SHP77 treated with DMSO at 0.1 percent for 48 hours (cell line): ENCODE data around the gene KRT86.

Experiments
- DNase-seq: peaks from one replicate; lab custom pipeline; 2025; lab: John Stamatoyannopoulos, UW

Gene KRT86

DNA sequence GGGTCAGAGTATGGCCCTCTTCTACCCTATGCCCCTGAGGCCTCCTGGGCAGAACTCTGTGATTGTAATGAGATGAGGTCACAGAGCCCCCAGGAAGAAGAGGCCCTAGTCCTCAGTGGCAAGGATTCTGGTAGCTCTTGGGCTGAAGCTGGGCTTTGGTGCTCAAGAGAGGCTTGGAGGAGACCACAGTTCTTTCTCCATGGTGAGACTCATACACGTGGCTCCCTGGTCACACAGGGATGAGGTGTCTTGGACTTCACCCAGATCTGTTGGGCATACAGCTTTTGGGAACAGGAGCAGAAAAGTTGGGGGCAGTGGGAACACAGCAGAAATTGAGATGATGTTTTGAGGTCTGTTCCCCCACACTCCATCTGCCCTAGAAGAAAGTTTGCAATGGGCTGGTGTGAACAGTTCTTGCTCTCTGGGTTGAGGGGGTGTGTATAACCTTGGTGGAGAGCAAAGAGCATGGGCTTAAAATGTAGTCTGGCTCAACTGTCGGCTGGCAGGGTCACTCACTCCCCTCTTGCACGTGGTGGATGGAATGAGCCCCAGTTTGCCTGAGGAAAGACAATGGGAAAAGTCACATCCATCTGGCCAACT is at the start of gene KRT86:
TSS of gene KRT86 (plus strand) at position 125 of the 600 bp plus-strand sequence. CDS start 27,272 bp downstream, outside the sequence.
- DNase-seq, result no peak

DNA sequence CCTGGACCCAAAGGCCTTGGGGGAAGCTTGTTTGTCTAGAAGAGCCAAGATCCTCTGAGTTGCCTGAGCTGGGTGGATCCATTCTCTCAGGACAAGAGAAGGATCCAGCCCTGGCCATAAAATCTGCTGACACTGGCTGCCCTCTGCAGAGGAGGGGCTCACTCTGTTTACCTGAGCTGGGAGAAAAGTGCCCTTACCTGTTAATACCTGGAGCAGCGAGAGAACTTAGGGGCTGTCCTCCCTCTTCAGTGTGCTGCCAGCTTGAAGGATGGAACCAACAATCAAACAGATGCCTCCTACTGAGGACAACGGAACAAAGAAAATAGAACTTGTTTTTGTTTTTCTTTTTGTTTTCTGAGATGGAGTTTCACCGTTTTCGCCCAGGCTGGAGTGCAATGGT is 48.7 kb upstream of the KRT86 start:
- no peak for DNase-seq

DNA sequence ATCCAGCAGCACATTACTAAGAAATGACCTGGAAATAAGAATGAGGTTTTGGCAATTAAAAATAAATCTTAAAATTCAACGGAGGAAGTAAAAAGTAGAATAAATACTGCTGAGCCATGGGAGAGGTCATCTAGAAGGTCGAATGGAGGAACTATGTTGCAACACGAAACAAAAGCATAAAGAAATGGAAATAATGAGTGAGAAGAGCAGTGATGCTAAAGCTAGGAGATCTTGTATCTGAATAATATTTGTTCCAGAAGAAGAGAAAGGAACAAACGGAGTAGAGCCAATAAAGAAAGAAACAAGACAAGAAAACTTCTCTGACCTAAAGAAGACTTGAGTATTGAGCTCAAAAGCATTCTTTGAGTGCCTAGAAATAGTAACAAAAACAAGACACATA is 48.0 kb upstream of the KRT86 start:
- no peak for DNase-seq

DNA sequence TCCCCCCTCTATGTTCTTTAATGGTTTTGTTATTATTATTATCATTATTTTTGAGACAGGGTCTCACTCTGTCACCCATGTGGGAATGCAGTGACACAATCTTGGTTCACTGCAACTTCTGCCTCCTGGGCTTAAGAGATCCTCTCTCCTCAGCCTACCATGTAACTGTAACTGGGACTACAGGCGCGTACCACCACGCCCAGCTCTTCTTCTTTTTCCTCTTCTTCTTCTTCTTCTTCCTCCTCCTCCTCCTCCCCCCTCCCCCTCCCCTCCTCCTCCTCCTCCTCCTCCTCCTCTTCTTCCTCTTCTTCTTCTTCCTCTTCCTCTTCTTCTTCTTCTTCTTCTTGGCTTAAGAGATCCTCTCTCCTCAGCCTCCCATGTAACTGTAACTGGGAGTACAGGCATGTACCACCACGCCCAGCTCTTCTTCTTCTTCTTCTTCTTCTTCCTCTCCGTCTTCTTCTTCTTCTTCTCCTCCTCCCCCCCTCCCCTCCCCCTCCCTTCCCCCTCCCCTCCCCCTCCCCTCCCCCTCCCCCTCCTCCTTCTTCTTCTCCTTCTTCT is 46.8 kb upstream of the KRT86 start:
- no peak for DNase-seq

DNA sequence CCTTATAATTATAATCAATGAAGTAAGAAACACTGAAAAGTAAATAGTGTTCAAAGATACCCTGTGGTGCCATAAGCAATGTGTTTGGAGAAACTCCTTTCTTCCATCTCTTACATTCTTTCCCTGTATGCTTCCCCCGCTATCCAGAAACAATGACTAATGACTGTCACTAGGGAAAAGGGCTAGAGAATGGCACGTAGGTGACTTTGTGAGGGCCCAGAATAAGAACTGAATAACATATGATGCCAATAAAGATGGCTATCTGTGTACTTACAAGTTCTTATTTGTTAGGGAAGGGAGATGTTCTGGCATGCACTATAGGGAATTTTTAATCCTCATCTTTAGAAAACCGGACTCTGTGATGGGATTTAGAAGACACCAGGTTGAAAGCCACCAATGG is 46.1 kb upstream of the KRT86 start:
- no peak for DNase-seq

DNA sequence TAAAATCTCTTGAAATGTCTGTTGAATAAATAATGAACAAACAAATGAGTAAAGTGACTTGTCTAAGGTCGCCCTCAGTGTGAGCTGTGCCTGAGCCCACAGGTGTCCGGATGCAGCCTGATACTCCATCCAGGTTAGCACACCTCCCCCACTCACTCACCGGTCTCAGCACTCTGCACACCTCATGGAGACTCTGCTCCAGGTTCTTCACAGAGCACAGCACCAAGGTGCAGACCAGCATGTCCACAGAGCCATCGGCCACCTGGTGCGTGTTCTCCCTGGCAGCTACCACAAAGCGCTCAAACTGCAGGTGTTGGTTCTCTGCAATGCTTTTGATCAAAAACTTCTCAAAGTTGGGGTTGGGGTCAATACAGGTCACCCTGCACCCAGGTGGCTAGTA is 45.5 kb upstream of the KRT86 start:
- no peak for DNase-seq

DNA sequence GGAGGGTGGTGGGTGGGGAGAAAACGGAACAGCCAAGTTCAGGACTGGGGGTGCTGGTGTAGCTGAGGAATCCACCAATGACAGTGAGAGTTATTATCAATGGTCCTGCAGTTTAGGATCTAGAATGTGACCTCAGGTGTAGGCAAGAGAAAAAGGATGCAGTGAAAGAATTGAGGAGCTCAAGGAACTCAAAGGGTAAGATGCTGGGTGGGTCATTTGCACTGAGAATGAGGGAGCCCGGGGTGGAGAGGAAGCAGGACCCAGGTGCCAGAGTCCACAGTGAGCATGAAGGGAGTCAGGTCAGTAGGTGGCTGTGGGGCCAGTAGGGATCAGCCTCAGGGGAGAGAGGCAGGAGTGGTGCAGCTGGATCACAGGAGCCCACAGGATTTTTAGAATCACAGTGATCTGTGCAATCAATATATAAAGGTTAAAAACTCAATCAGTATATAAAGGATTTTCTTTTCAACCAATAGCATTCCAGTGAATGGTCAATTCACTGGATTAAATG is 44.6 kb upstream of the KRT86 start:
- DNase-seq, result no peak

DNA sequence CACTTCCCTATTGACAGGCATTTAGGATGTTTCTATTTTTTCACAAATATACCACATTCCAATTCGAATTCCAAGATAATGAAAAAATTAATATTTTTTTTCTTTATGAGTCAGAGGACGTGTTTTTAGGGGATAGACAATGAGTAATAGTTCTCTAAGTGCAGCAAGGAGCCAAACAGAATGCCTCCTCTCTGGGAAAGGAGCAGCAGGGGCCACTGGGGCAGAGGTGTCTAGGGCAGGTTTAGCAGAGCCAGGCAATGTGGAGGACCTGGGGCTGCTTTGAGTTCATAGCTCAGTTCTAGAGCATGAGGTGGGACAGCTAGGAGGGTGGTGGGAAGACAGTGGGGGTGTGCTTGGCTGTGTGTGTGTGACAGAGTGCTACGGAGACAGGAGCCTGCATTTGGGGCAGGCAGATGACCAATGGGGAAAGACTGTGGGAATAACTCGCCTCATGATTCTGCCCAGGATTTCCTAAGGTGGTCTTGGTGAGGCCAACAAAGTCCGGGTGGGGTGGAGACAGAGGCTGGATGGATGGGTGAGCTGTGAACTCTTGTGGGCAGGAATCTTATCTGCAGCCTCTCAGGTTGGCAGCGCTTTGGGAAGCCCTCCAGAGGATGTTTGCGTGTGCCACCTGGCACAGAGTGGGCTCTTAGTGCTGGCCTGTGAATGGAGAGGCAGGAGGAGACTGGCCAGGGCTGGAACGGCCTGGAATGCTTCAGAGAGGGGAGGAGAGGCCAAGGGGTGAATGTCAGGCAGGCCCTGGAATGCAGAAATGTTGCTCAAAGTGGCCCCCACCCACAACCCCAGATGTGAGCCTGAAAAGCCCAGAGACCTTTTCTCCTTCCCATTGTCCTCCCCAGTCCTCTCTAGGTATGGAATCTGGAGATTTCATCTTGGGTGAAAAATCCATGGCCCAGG is 43.8 kb upstream of the KRT86 start:
- DNase-seq, result no peak

DNA sequence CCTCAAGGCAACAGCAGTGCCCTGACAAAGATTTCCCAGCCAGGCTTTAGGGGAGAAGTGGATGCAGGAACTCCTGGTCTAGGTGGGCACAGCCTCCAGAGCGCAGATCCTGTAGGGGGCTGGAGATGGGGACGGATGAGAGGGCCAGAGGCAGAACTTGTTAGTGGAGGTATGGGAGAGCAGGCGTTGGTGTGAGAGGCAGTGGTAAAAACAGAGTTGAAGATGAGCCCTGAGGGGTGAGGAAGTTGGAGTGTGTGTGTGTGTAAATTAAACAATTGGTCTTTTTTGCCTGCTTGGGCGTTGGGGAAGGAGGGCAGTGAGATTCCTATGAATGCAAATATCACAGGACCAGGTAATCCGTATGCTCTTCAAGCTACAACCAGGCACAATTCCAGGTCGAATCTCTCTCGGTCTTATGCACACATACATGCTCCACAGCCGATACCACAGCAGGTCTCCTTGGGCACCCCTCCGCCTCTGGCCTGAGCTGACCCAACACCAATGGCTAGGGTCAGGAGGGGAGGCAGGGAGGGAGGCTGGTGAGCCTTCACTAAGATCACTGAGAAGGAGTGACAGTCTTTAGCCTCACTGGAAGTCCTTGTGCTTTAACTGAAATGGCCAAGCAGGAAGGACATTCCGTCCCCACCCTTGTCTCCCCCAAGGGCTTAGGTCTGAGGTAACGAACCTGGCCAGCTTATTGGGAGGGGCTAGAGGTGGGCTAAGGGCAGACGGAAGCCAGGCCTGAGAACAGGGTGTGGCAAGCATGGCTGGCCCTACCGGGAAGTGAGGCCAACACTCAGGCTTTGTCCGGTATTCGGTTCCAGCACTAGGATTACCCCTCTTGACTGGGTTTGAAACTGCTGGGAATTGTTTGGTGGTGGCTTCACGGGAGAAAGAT is 42.9 kb upstream of the KRT86 start:
- no peak for DNase-seq

DNA sequence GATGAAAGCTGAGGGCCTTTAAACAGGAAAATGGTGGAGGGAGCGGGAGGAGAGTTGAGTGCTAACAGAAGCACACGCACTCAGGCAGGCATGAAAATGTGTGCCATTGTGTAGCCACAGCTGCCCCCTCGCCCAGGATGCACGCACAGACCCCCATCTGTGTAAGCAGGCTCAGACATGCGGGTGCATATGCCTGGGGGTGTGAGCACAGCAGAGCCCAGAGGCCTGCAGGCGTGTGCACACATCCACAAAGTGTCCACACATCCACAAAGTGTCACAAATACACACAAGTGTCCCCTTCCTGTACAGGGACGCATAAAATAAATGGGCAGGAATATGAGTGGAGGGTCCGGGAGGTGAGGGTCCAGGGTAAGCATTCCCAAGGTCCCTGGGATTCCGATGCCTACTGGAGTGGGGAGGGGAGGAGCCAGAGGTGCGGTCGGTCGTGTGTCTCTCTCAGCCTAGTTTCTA is 42.2 kb upstream of the KRT86 start:
- no peak for DNase-seq

DNA sequence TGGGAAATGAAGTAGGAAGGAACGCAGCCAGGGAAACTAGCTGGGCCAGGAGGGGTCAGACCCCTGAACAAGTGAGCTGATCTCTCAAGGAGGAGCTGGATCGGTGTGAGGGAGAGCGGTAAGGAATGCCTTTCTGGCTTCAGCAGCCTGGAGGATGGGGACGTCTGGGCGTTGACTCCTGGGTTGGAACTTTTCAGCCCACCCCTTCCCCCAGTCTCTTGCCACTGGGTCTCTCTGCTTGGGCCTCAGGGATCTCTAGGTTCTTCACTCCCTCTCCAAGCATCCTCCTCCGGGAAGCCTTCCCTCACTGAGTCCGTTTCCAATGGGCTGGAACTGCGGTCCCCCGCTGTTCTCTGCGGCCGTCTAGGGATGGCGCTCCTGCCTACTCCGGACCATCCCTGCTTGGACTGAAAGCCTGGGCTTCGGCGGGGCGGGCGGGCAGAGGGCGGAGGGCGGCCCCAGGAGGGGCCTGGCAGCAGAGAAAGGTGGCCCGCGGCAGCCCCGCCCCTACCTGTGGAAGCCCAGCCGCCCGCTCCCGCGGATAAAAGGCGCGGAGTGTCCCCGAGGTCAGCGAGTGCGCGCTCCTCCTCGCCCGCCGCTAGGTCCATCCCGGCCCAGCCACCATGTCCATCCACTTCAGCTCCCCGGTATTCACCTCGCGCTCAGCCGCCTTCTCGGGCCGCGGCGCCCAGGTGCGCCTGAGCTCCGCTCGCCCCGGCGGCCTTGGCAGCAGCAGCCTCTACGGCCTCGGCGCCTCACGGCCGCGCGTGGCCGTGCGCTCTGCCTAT is 41.6 kb upstream of the KRT86 start, which contains the start of gene KRT7:
TSS of gene KRT7 (plus strand) at position 570 of the 788 bp plus-strand sequence. CDS start at position 624, 54 bp downstream.
- DNase-seq, result no peak

DNA sequence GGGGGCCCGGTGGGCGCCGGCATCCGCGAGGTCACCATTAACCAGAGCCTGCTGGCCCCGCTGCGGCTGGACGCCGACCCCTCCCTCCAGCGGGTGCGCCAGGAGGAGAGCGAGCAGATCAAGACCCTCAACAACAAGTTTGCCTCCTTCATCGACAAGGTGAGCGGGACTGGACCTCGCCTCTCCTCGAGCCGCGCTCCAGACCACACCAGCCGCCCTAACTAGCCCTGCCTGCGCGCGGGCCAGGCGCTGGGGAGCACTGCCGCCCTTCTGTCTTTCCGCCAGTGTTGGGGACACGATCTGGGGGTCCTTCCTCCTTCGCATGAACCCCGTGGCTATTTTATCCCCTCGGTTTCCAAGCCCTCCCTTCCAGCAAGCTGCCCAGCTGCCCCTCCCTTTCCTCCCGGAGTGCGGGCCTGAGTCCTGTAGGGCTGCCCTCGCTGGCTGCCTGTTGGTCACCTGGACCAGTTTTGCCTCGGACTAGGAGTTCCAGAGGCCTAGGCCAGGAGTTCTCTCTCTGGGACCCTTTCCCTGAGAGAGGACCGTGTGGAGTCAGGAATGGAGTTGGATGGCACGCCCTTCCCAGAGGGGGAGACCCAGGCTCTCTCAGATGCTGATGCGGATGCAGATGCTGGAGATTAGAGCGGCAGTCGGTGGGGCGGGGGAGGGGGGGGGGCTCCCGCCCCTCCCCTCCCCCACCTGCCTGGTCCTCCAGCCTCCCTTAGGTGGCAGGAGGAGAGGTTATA is 40.8 kb upstream of the KRT86 start:
- no peak for DNase-seq

DNA sequence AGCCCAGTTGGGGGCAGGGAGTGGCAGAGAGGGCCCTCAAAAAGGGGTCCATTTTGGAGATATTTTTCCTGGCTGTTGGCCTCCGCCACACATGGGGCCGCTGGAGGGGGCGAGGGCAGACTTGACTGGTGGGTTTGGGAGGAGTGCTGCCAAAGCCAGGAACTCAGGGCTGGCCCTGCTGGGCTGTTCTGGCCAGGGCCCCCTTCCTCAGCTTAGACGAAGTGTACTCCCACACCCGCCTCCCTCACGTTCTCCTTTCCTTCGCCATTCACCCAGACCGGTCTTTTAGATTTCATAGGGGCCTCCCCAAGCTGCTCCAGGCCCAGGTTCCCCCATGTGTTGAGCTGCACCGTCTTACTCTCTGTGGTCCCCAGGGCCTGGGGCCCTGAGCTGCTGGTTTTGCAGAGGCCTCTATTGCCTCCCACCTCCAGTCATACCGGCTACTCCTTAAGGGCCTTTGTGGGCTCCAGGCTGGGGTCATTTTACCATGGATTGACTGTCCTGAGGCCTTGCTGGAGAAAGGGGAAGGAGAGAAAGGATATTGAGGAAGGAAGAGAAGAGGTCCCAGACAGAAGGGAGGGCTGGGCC is 40.1 kb upstream of the KRT86 start:
- no peak for DNase-seq

DNA sequence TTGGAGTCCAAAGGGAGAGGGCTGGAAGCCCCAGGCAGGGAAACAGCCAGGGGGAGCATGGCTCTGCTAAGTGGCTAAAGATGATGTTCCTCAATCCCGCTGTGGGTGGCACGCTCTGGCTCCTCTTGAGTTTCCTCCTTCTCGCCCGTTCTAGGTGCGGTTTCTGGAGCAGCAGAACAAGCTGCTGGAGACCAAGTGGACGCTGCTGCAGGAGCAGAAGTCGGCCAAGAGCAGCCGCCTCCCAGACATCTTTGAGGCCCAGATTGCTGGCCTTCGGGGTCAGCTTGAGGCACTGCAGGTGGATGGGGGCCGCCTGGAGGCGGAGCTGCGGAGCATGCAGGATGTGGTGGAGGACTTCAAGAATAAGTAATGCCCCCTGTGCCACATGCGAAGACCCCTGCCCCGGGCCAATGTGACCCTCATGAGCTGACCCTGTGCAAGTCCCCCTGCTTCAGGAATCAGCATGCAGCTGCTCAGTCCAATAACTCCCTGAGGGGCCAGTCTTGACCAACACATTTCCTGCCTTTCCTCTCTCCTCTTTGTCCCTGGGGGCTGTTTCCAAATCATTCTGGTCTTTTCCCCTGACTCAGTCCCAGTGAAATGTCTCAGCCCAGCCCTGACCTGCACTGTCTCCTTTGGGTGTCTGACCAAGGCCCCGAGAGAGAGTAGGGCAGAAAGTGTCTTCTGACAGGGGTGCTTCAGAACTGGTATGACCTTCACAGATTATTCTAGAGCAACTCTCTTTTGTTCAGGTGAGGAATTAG is 39.3 kb upstream of the KRT86 start:
- no peak for DNase-seq

DNA sequence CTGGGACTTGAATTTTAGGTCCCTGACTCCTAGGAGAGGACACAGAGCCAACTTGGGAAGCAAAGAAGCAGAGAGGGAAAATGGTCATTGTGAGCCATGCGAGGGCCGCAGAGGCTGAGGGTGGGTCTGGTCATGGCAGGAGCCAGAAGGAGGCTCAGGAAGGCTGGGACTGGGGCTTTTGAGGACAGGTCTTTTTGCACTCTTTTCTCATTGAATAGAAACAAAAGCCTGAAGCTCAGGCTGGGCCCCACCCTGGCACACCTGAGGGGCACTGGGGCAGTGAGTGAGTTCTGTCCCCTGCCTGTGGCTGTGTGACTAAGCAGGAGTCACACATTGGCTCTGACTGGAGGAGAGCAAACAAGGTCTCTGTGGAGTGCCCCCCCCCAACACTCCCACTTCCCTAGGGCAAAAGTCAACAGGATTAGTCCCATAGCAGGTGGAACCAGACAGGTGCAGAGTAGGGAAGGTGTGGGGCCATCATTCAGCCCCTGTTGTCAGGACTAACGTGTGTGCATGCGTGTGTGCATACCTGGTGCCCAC is 38.6 kb upstream of the KRT86 start:
- DNase-seq, result no peak

DNA sequence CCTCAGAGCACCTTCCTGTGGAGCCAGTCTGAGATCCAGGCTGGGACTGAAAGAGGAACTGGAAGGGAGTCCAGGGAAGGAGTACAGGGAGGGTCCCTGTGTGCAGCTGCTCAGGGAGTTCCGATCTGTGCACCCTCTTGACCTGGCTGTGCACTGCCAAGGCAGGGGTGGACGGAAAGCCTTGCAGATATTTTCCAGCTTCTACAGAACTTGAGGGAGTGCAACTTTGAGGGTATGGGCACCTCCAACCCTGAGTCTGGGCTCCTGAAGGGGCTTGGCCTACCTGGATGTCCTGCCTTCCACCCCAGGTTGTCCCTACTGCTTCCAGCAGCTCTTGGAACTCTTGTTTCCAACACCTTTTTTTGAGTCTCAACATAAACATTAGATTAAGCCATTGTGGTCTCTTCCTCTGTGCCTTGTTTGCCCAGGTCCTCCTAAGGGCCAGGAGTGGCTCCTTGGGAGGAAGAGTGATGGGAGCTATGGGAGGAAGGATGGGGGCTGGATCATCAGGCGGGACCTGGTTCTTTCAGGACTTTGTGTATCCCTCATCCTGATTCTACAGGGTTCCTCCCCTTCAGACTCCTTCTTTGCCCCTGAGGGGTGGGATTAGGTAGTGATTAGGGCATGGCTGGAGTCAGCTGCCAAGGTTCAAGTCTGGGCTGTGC is 37.9 kb upstream of the KRT86 start:
- DNase-seq, result no peak

DNA sequence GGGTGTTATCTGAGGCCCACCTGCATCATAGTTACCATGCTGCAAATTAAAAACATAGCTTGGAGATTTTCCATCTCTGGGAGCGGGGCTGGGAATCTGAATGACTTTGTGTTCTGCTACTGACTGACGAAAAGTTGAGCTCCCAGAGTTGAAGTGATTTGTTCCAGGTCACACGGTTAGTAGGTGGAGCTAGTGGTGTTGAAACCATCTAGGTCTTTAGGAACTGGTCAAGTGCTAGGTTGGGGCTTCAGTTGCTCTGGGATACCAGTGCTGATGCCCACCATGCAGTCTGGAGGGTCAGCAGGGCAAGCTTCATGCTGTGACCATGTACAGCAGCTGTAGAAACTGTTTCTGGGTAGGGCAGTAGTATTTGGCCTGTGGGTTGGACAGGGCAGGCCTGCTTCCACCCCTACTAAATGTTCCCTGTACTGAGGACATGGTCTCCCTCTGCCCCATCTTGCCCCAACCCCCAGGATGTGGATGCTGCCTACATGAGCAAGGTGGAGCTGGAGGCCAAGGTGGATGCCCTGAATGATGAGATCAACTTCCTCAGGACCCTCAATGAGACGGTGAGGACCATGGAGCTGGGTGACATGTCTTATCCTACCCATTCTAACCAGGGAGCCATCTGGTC is 36.1 kb upstream of the KRT86 start:
- no peak for DNase-seq
